SK-N-SH treated with all-trans-retinoic acid at 6 μM for 48 hours (cell line): ENCODE data around the gene USP15.
A peak's percentile ranks its signal among the peaks of the same experiment; 100 is the strongest.
"Not testable (repeated sequence)": the region's sequence is repeated elsewhere in the genome, so short reads cannot be mapped to it uniquely, and the experiment has no call there.

Experiments
- ATAC-seq: fragments of 200-7000 bp; cut with Tn5 transposase; 3 replicates; pipeline ENCODE4 v1.9.1; 2020; ENCODE audit warnings: mild to moderate bottlenecking, moderate library complexity
- ARNTL ChIP-seq: fragments of 450-650 bp; formaldehyde crosslinking; IDR thresholded peaks from 2 replicates; pipeline ENCODE4 v1.5.0; 2020; ENCODE audit warnings: low read depth, mild to moderate bottlenecking, moderate library complexity, borderline replicate concordance
- BACH2 ChIP-seq: fragments of 250-450 bp; sonication (Bioruptor Pico); IDR thresholded peaks from 2 replicates; pipeline ENCODE4 v1.9.0; 2021; ENCODE audit warnings: mild to moderate bottlenecking, borderline replicate concordance
- CREB5 ChIP-seq: fragments of 250-450 bp; sonication (Bioruptor Pico); IDR thresholded peaks from 2 replicates; pipeline ENCODE4 v1.5.1; 2020; ENCODE audit warnings: low read depth, mild to moderate bottlenecking, moderate library complexity
- ESRRG ChIP-seq: fragments of 250-450 bp; sonication (Bioruptor Pico); IDR thresholded peaks from 2 replicates; pipeline ENCODE4 v1.6.1; 2021; ENCODE audit warnings: mild to moderate bottlenecking
- GLIS3 ChIP-seq: fragments of 250-450 bp; sonication (Bioruptor Pico); IDR thresholded peaks from 2 replicates; pipeline ENCODE4 v1.5.0; 2020; ENCODE audit warnings: mild to moderate bottlenecking, moderate library complexity
- ISL1 ChIP-seq: fragments of 250-450 bp; sonication (Bioruptor Pico); IDR thresholded peaks from 2 replicates; pipeline ENCODE4 v2.1.2; 2022; ENCODE audit warnings: mild to moderate bottlenecking, moderate library complexity
- OSR1 ChIP-seq: fragments of 250-450 bp; sonication (Bioruptor Pico); IDR thresholded peaks from 2 replicates; pipeline ENCODE4 v1.8.0; 2022; ENCODE audit warnings: moderate library complexity, mild to moderate bottlenecking, inconsistent platforms
- PATZ1 ChIP-seq: fragments of 250-450 bp; sonication (Bioruptor Pico); IDR thresholded peaks from 2 replicates; pipeline ENCODE4 v1.8.0; 2020; ENCODE audit warnings: mild to moderate bottlenecking, moderate library complexity, borderline replicate concordance
- PPARA ChIP-seq: fragments of 250-450 bp; sonication (Bioruptor Pico); IDR thresholded peaks from 2 replicates; pipeline ENCODE4 v1.5.0; 2020; ENCODE audit warnings: mild to moderate bottlenecking, borderline replicate concordance
- RARB ChIP-seq: fragments of 250-450 bp; sonication (Bioruptor Pico); IDR thresholded peaks from 2 replicates; pipeline ENCODE4 v1.8.0; 2021; ENCODE audit warnings: mild to moderate bottlenecking, moderate library complexity
- SNAI2 ChIP-seq: fragments of 250-450 bp; sonication (Bioruptor Pico); IDR thresholded peaks from 2 replicates; pipeline ENCODE4 v1.5.0; 2020; ENCODE audit warnings: mild to moderate bottlenecking, moderate library complexity
- TCF4 ChIP-seq: fragments of 250-450 bp; sonication (Bioruptor Pico); IDR thresholded peaks from 2 replicates; pipeline ENCODE4 v1.8.0; 2021; ENCODE audit warnings: mild to moderate bottlenecking, moderate library complexity, borderline replicate concordance
- TOX ChIP-seq: fragments of 250-450 bp; sonication (Bioruptor Pico); IDR thresholded peaks from 2 replicates; pipeline ENCODE4 v1.8.0; 2021; ENCODE audit warnings: mild to moderate bottlenecking, moderate library complexity, borderline replicate concordance
- TSHZ2 ChIP-seq: fragments of 250-450 bp; sonication (Bioruptor Pico); IDR thresholded peaks from 2 replicates; pipeline ENCODE4 v1.5.0; 2020; ENCODE audit warnings: mild to moderate bottlenecking, moderate library complexity
- ZC3H10 ChIP-seq: fragments of 250-450 bp; sonication (Bioruptor Pico); IDR thresholded peaks from 2 replicates; pipeline ENCODE4 v1.5.1; 2021; ENCODE audit warnings: mild to moderate bottlenecking, moderate library complexity
- ZFP3 ChIP-seq: fragments of 250-450 bp; sonication (Bioruptor Pico); IDR thresholded peaks from 2 replicates; pipeline ENCODE4 v1.5.0; 2020; ENCODE audit warnings: mild to moderate bottlenecking, moderate library complexity
- ZFP30 ChIP-seq: fragments of 450-650 bp; formaldehyde crosslinking; IDR thresholded peaks from 2 replicates; pipeline ENCODE4 v1.5.0; 2022; ENCODE audit warnings: mild to moderate bottlenecking, moderate library complexity
- ZNF565 ChIP-seq: fragments of 450-650 bp; formaldehyde crosslinking; conservative IDR thresholded peaks from 2 replicates; pipeline ENCODE4 v1.5.0; 2020; ENCODE audit warnings: low read depth, mild to moderate bottlenecking, moderate library complexity
- ZNF8 ChIP-seq: fragments of 450-650 bp; formaldehyde crosslinking; IDR thresholded peaks from 2 replicates; pipeline ENCODE4 v1.5.0; 2020; ENCODE audit warnings: mild to moderate bottlenecking, moderate library complexity
- TF ChIP-seq, protein P1 (sequence below): fragments of 250-450 bp; sonication (Bioruptor Pico); IDR thresholded peaks from 2 replicates; pipeline ENCODE4 v1.8.0; 2021; ENCODE audit warnings: low read depth, mild to moderate bottlenecking, moderate library complexity, borderline replicate concordance
- TF ChIP-seq, protein P2 (sequence below): fragments of 250-450 bp; sonication (Bioruptor Pico); IDR thresholded peaks from 2 replicates; pipeline ENCODE4 v1.5.1; 2021; ENCODE audit warnings: mild to moderate bottlenecking, moderate library complexity

USP15 gene

GRCh38 chr12:62332598-62332997, 72.4 kb downstream of the USP15 start:
- peak; percentile 51 for ATAC-seq
- TF ChIP-seq TCF4 (no peak), ISL1 (CRISPR knock-in tag) (peak; percentile 88), ZC3H10 (CRISPR knock-in tag) (peak; percentile 85), CREB5 (CRISPR knock-in tag) (no peak), TOX (peak; percentile 11; the same call in 1 of the 2 replicates)

GRCh38 chr12:62335057-62335456, 74.9 kb downstream of the USP15 start:
- ATAC-seq, result no peak

DNA sequence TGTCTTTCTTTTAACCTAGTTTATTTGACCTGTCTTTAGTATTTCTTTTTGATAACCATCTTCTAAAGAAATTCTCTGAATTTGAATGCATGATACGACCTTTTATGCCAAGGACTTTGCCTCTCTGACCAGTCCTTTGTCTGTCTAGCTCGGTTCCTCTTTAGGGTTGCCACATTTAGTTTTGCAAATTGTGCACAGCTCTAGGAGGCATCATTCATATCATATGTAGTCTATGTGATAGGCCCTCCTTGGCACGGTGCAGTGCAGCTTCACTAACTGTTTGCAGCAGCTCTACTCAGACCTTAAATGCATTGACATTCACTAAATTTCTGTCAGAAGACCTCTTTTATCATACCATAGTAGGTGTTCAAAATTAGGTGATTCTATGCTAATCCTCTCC, 75.6 kb downstream of the USP15 start:
- TF ChIP-seq ZFP30 (CRISPR knock-in tag) (no peak), ISL1 (CRISPR knock-in tag) (no peak), TSHZ2 (no peak), GLIS3 (CRISPR knock-in tag) (no peak)
- TF ChIP-seq, protein P1, sequence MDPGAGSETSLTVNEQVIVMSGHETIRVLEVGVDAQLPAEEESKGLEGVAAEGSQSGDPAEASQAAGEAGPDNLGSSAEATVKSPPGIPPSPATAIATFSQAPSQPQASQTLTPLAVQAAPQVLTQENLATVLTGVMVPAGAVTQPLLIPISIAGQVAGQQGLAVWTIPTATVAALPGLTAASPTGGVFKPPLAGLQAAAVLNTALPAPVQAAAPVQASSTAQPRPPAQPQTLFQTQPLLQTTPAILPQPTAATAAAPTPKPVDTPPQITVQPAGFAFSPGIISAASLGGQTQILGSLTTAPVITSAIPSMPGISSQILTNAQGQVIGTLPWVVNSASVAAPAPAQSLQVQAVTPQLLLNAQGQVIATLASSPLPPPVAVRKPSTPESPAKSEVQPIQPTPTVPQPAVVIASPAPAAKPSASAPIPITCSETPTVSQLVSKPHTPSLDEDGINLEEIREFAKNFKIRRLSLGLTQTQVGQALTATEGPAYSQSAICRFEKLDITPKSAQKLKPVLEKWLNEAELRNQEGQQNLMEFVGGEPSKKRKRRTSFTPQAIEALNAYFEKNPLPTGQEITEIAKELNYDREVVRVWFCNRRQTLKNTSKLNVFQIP (CRISPR knock-in tag), result no peak
- TF ChIP-seq, all 23 proteins: peak for 0
- ATAC-seq, result no peak

More at GRCh38 chr12:62335057-62335456, 74.9 kb downstream of the USP15 start:
- TF ChIP-seq OSR1 (CRISPR knock-in tag) (no peak), RARB (CRISPR knock-in tag) (no peak), TCF4 (no peak), ESRRG (CRISPR knock-in tag) (no peak), PATZ1 (CRISPR knock-in tag) (no peak), ZFP3 (no peak), TSHZ2 (no peak), ZNF565 (CRISPR knock-in tag) (no peak), SNAI2 (CRISPR knock-in tag) (no peak), BACH2 (no peak), ZNF8 (no peak), PPARA (CRISPR knock-in tag) (no peak), ARNTL (CRISPR knock-in tag) (no peak), GLIS3 (CRISPR knock-in tag) (no peak), ZC3H10 (CRISPR knock-in tag) (no peak), ISL1 (CRISPR knock-in tag) (no peak)
- TF ChIP-seq, protein P1 (CRISPR knock-in tag), result no peak
- TF ChIP-seq, protein P2, sequence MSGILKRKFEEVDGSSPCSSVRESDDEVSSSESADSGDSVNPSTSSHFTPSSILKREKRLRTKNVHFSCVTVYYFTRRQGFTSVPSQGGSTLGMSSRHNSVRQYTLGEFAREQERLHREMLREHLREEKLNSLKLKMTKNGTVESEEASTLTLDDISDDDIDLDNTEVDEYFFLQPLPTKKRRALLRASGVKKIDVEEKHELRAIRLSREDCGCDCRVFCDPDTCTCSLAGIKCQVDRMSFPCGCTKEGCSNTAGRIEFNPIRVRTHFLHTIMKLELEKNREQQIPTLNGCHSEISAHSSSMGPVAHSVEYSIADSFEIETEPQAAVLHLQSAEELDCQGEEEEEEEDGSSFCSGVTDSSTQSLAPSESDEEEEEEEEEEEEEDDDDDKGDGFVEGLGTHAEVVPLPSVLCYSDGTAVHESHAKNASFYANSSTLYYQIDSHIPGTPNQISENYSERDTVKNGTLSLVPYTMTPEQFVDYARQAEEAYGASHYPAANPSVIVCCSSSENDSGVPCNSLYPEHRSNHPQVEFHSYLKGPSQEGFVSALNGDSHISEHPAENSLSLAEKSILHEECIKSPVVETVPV (CRISPR knock-in tag), result no peak

- ATAC-seq, result not testable (repeated sequence)
These were observed 77.4 kb downstream of the USP15 start for GRCh38 chr12:62337643-62338042.

DNA sequence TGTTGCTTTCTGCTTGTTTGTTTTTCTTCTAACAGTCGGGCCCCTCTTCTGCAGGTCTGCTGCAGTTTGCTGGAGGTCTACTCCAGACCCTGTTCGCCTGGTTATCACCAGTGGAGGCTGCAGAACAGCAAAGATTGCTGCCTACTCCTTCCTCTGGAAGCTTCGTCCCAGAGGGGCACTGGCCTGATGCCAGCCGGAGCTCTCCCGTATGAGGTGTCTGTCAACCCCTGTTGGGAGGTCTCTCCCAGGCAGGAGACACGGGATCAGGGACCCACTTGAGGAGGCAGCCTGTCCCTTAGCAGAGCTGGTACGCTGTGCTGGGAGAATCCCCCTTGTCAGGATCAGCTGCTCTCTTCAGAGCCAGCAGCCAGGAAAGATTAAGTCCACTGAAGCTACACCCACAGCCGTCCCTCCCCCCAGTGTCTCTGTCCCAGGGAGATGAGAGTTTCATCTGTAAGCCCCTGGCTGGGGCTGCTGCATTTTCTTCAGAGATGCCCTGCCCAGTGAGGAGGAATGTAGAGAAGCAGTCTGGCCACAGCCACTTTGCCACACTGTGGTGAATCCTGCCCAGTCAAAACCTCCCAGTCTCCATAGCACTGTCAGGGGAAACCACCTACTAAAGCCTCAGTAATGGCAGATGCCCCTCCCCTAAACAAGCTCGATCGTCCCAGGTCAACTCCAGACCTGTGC, 82.6 kb downstream of the USP15 start:
- ATAC-seq, result not testable (repeated sequence)
